ENCODE measurements around the gene OR2AT4.
"Not testable (repeated sequence)": the region's sequence is repeated elsewhere in the genome, so short reads cannot be mapped to it uniquely, and the experiment has no call there.

OR2AT4 gene

GRCh38 chr11:75096456-75097172 lies at the start of gene OR2AT4:
OR2AT4 (minus strand) TSS chr11:75096876.
- no peak for DNase-seq (ENCODE audit: low spot score)

GRCh38 chr11:75145972-75146519 lies 49.4 kb upstream of the OR2AT4 start:
- no peak for DNase-seq (ENCODE audit: low spot score)

GRCh38 chr11:75145196-75145971 lies 48.7 kb upstream of the OR2AT4 start:
- DNase-seq (ENCODE audit: low spot score), result no peak

GRCh38 chr11:75144716-75145014 lies 48.0 kb upstream of the OR2AT4 start:
- DNase-seq (ENCODE audit: low spot score), result no peak

GRCh38 chr11:75143420-75143731 lies 46.7 kb upstream of the OR2AT4 start:
- no peak for DNase-seq (ENCODE audit: low spot score)

GRCh38 chr11:75142714-75143419 lies 46.2 kb upstream of the OR2AT4 start:
- no peak for DNase-seq (ENCODE audit: low spot score)

- DNase-seq (ENCODE audit: low spot score), result no peak
Measured at GRCh38 chr11:75141166-75141565, 44.5 kb upstream of the OR2AT4 start.

GRCh38 chr11:75140269-75141138 lies 43.8 kb upstream of the OR2AT4 start:
- peak; percentile 79 for DNase-seq (ENCODE audit: low spot score)

GRCh38 chr11:75135651-75136050 lies 39.0 kb upstream of the OR2AT4 start:
- no peak for DNase-seq (ENCODE audit: low spot score)

GRCh38 chr11:75135021-75135650 lies 38.5 kb upstream of the OR2AT4 start:
- DNase-seq (ENCODE audit: low spot score), result no peak

- no peak for DNase-seq (ENCODE audit: low spot score)
Measured at GRCh38 chr11:75133976-75134375, 37.3 kb upstream of the OR2AT4 start.

GRCh38 chr11:75132080-75132479 lies 35.4 kb upstream of the OR2AT4 start:
- DNase-seq (ENCODE audit: low spot score), result no peak

- DNase-seq (ENCODE audit: low spot score), result no peak
Measured at GRCh38 chr11:75126564-75126963, 29.9 kb upstream of the OR2AT4 start.

- DNase-seq (ENCODE audit: low spot score), result no peak
Measured at GRCh38 chr11:75118577-75118976, 21.9 kb upstream of the OR2AT4 start.

- DNase-seq (ENCODE audit: low spot score), result no peak
Measured at GRCh38 chr11:75114465-75114864, 17.8 kb upstream of the OR2AT4 start.

GRCh38 chr11:75113030-75113429 lies 16.4 kb upstream of the OR2AT4 start:
- DNase-seq (ENCODE audit: low spot score), result no peak

GRCh38 chr11:75112200-75112599 lies 15.5 kb upstream of the OR2AT4 start:
- DNase-seq (ENCODE audit: low spot score), result no peak

- no peak for DNase-seq (ENCODE audit: low spot score)
Measured at GRCh38 chr11:75107187-75107586, 10.5 kb upstream of the OR2AT4 start.

GRCh38 chr11:75105967-75106681 lies 9.4 kb upstream of the OR2AT4 start:
- DNase-seq (ENCODE audit: low spot score), result not testable (repeated sequence)

GRCh38 chr11:75105462-75105925 lies 8.8 kb upstream of the OR2AT4 start:
- no peak for DNase-seq (ENCODE audit: low spot score)

All from HuH-7 (cell line).